ENCODE measurements around the gene GNAQ.

DNA sequence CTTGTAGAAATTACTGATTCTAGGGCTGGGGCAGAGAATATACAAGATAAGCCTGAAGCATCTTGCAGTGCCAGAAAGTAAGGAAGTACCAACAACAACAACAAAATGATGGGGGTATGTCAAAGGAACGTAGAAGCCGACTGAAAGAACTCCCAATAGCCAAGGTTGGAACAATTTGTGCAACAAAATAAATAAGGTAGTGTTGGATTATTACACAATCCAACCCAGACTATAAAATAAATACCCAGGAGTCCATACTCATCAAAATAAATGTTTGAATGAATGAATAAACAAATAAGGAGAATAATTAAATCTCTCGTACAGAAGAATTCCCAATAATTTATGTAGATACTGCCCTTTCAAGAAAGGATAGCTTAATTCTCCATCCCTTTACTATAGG is 31.1 kb upstream of the GNAQ start:
- no peak for TF ChIP-seq POLR2A (IDR thresholded peaks at IDR 0.05; ENCODE audit: low read depth)
- TF ChIP-seq, protein P1, sequence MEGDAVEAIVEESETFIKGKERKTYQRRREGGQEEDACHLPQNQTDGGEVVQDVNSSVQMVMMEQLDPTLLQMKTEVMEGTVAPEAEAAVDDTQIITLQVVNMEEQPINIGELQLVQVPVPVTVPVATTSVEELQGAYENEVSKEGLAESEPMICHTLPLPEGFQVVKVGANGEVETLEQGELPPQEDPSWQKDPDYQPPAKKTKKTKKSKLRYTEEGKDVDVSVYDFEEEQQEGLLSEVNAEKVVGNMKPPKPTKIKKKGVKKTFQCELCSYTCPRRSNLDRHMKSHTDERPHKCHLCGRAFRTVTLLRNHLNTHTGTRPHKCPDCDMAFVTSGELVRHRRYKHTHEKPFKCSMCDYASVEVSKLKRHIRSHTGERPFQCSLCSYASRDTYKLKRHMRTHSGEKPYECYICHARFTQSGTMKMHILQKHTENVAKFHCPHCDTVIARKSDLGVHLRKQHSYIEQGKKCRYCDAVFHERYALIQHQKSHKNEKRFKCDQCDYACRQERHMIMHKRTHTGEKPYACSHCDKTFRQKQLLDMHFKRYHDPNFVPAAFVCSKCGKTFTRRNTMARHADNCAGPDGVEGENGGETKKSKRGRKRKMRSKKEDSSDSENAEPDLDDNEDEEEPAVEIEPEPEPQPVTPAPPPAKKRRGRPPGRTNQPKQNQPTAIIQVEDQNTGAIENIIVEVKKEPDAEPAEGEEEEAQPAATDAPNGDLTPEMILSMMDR (IDR thresholded peaks at IDR 0.05): no peak
- TF ChIP-seq POLR2AphosphoS5 (IDR thresholded peaks at IDR 0.05): no peak
